ENCODE results near the gene GSTM5. TPM values are rescaled to one million over a fixed set of nuclear protein-coding genes. Genes with fewer than 3 reads are reported as not detected.

The GSTM5 gene
- total and polyA plus RNA-seq, 2 of the 8 experiments (the other 6 are each of a cell fraction or from before 2014, with no cell fraction given), result 0.24 to 0.89 TPM

GRCh38 chr1:109717729-109718128, 5.7 kb downstream of the GSTM5 start (continued):
- TF ChIP-seq BACH1 (IDR thresholded peaks at IDR 0.05; ENCODE audit: low read length), result no peak

Data from H1 (cell line).